H9 (cell line): ENCODE measurements around the gene DNASE1L2. TPM values are rescaled to one million over a fixed set of nuclear protein-coding genes. Genes with fewer than 3 reads are reported as not detected.
A peak's percentile ranks its signal among the peaks of the same experiment; 100 is the strongest.

ENCODE experiments used
- DNase-seq: peaks from one replicate; pipeline ENCODE4 v3.0.0-alpha.2; 2017
- H2AFZ ChIP-seq: one replicate; pipeline ENCODE4 v1.6.1; 2013; ENCODE audit warnings: mild to moderate bottlenecking, low read length, control low read depth, moderate library complexity
- H2AK5ac ChIP-seq: 2 replicates; pipeline ENCODE4 v1.6.1; 2013; ENCODE audit warnings: low read length, control low read depth, mixed read lengths; ENCODE audit not compliant: insufficient read length
- H2BK120ac ChIP-seq: one replicate; pipeline ENCODE4 v1.6.1; 2013; ENCODE audit warnings: low read depth, mild to moderate bottlenecking, low read length, control low read depth, inconsistent platforms; ENCODE audit not compliant: poor library complexity, severe bottlenecking
- H2BK12ac ChIP-seq: 2 replicates; pipeline ENCODE4 v1.6.1; 2013; ENCODE audit warnings: low read length, control low read depth, mixed read lengths, low read depth; ENCODE audit not compliant: insufficient read length
- H2BK15ac ChIP-seq: 2 replicates; pipeline ENCODE4 v1.6.1; 2013; ENCODE audit warnings: low read depth, low read length, control low read depth
- H2BK20ac ChIP-seq: one replicate; pipeline ENCODE4 v1.6.1; 2013; ENCODE audit warnings: low read depth, mild to moderate bottlenecking, low read length, control low read depth, inconsistent platforms; ENCODE audit not compliant: poor library complexity, severe bottlenecking
- H2BK5ac ChIP-seq: 2 replicates; pipeline ENCODE4 v1.6.1; 2013; ENCODE audit warnings: low read length, control low read depth, mixed read lengths; ENCODE audit not compliant: insufficient read length
- H3K14ac ChIP-seq: 2 replicates; pipeline ENCODE4 v1.6.1; 2013; ENCODE audit warnings: low read length, control low read depth; ENCODE audit not compliant: insufficient read depth
- H3K18ac ChIP-seq: 2 replicates; pipeline ENCODE4 v1.6.1; 2013; ENCODE audit warnings: low read depth, mild to moderate bottlenecking, mixed read lengths, low read length, control low read depth; ENCODE audit not compliant: insufficient read length
- H3K23ac ChIP-seq: 2 replicates; pipeline ENCODE4 v1.6.1; 2013; ENCODE audit warnings: low read length, control low read depth, mixed read lengths, low read depth; ENCODE audit not compliant: insufficient read length
- H3K23me2 ChIP-seq: 2 replicates; pipeline ENCODE4 v1.6.1; 2013; ENCODE audit warnings: low read depth, mild to moderate bottlenecking, mixed read lengths, low read length, control low read depth; ENCODE audit not compliant: insufficient read length, poor library complexity, severe bottlenecking
- H3K27ac ChIP-seq: 2 replicates; pipeline ENCODE4 v1.5.1; 2013; ENCODE audit warnings: low read length, control low read depth, mixed read lengths, low read depth; ENCODE audit not compliant: insufficient read length
- H3K27me3 ChIP-seq: 2 replicates; pipeline ENCODE4 v1.6.1; 2013; ENCODE audit warnings: low read length, control low read depth, inconsistent platforms; ENCODE audit not compliant: insufficient read depth
- H3K4ac ChIP-seq: 2 replicates; pipeline ENCODE4 v1.6.1; 2013; ENCODE audit warnings: low read depth, mild to moderate bottlenecking, control low read depth, inconsistent platforms, low read length, moderate library complexity
- H3K4me1 ChIP-seq: 2 replicates; pipeline ENCODE4 v1.6.1; 2013; ENCODE audit warnings: low read length, control low read depth, inconsistent platforms; ENCODE audit not compliant: insufficient read depth
- H3K4me2 ChIP-seq: 2 replicates; pipeline ENCODE4 v1.6.1; 2013; ENCODE audit warnings: low read length, control low read depth, mixed read lengths; ENCODE audit not compliant: insufficient read length, insufficient read depth
- H3K56ac ChIP-seq: 2 replicates; pipeline ENCODE4 v1.6.1; 2013; ENCODE audit warnings: low read depth, mild to moderate bottlenecking, mixed read lengths, low read length, control low read depth; ENCODE audit not compliant: insufficient read length
- H3K79me1 ChIP-seq: 2 replicates; pipeline ENCODE4 v1.6.1; 2013; ENCODE audit warnings: low read depth, mild to moderate bottlenecking, moderate library complexity, low read length, control low read depth, inconsistent platforms; ENCODE audit not compliant: insufficient read depth, poor library complexity, severe bottlenecking
- H3K79me2 ChIP-seq: 2 replicates; pipeline ENCODE4 v1.6.1; 2013; ENCODE audit warnings: low read length, control low read depth, inconsistent platforms; ENCODE audit not compliant: insufficient read depth
- H3K9ac ChIP-seq: 2 replicates; pipeline ENCODE4 v1.6.1; 2013; ENCODE audit warnings: low read length, control low read depth, mixed read lengths; ENCODE audit not compliant: insufficient read length; ENCODE audit errors: extremely low read depth
- H3K9me3 ChIP-seq: one replicate; pipeline ENCODE4 v1.6.1; 2013; ENCODE audit warnings: low read depth, low read length, inconsistent platforms; ENCODE audit not compliant: control insufficient read depth
- H3T11ph ChIP-seq: one replicate; pipeline ENCODE4 v1.6.1; 2013; ENCODE audit warnings: mild to moderate bottlenecking, low read length, control low read depth, inconsistent platforms
- H4K20me1 ChIP-seq: one replicate; pipeline ENCODE4 v1.6.1; 2013; ENCODE audit not compliant: control insufficient read depth, insufficient read length, insufficient read depth
- H4K5ac ChIP-seq: 2 replicates; pipeline ENCODE4 v1.6.1; 2013; ENCODE audit warnings: low read depth, mild to moderate bottlenecking, mixed read lengths, low read length, control low read depth; ENCODE audit not compliant: insufficient read length
- H4K8ac ChIP-seq: replicated peaks from 2 replicates; pipeline ENCODE4 v1.6.1; 2013; ENCODE audit warnings: low read length, control low read depth, mixed read lengths, low read depth; ENCODE audit not compliant: insufficient read length
- H4K91ac ChIP-seq: 2 replicates; pipeline ENCODE4 v1.6.1; 2013; ENCODE audit warnings: low read depth, mild to moderate bottlenecking, moderate library complexity, mixed read lengths, low read length, control low read depth; ENCODE audit not compliant: insufficient read length
- H3K27ac Mint-ChIP-seq, 3 experiments: 2 replicates in 2 of 3; 3 replicates in 1 of 3; pipeline ENCODE4 v1.8.0; 2020 to 2021; ENCODE audit warnings: mixed read lengths in 3 of 3, mild to moderate bottlenecking in 1 of 3, moderate library complexity in 1 of 3
- H3K27me3 Mint-ChIP-seq: 2 replicates; pipeline ENCODE4 v1.8.0; 2021; ENCODE audit warnings: low read depth, mild to moderate bottlenecking, moderate library complexity, mixed read lengths
- H3K36me3 Mint-ChIP-seq, 3 experiments: 2 replicates in 2 of 3; 3 replicates in 1 of 3; pipeline ENCODE4 v1.8.0; 2020 to 2021; ENCODE audit warnings: low read depth in 3 of 3, mixed read lengths in 3 of 3; ENCODE audit not compliant: insufficient read depth in 1 of 3
- H3K4me1 Mint-ChIP-seq, 2 experiments: 2 replicates each; pipeline ENCODE4 v1.8.0; 2020; ENCODE audit warnings: mixed read lengths in 2 of 2
- H3K4me3 Mint-ChIP-seq, 2 experiments: 2 replicates in 1 of 2; 3 replicates in 1 of 2; pipeline ENCODE4 v1.8.0; 2020 to 2021; ENCODE audit warnings: mild to moderate bottlenecking in 2 of 2, mixed read lengths in 2 of 2, moderate library complexity in 1 of 2
- H3K9me3 Mint-ChIP-seq, 2 experiments: 2 replicates in 1 of 2; 3 replicates in 1 of 2; pipeline ENCODE4 v1.8.0; 2020; ENCODE audit warnings: mild to moderate bottlenecking in 2 of 2, mixed read lengths in 2 of 2, moderate library complexity in 1 of 2
- WGBS: extraction: QIAGEN DNeasy Blood & Tissue Kit; methylation state at CpG from one replicate; pipeline ENCODE4 v1.1.7; 2013; ENCODE audit warnings: missing lambda C conversion rate, low lambda C conversion rate, mixed read lengths; ENCODE audit not compliant: insufficient read length; ENCODE audit errors: extremely low coverage; 5-methylcytosine and 5-hydroxymethylcytosine counted together
- total RNA-seq: library from RNA; stranded (reverse); gene quantifications from 2 replicates; pipeline ENCODE4 v1.2.1, GENCODE V29; 2021
- TF ChIP-seq, protein P1 (sequence below): fragments of 200-600 bp; sonication (generic); conservative IDR thresholded peaks from 3 replicates; pipeline ENCODE4 v1.8.0; 2021; ENCODE audit warnings: antibody characterized with exemption, mild to moderate bottlenecking

DNASE1L2 gene
- total RNA-seq, 1 experiment from 2014 or later: 2.5 TPM

DNA sequence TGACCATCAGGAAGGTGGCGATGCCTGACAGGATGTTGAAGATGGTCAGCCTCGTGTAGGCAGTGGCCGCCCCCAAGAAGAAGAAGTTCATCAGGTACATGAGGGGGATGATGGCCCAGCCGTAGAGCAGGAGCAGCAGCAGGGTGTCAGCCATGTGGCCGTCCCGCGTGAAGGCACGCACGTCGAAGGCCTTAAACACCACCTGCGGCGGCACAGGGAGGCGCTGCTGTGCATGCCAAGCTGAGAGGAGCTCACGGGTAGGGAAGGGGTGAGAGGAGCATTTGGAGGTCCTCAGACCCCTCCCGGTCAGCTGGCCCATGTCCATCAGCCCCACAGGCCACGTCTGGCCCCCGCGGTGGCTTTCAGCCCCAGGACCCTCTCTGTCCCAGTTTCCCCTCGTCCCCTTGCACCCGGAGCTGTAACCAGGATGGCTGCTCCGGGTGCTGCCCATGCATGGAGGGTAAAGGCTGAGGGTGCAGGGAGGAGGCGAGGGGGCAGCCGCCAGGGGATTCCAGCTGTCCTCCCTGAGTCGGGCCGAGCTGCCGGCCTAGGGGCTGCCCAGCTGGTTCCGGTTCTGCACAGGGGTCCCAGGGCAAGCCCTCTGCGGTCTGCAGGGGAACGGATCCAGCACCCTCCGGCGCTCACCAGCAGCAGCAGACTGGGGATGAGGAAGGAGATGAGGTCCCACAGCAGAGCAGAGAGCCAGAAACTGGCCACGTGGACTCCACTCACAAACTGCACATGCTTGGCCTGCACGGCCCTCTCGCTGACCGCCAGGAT lies 48.7 kb downstream of the DNASE1L2 start:
- Histone ChIP-seq H3K23me2 (no peaks in the 10 kb centered on the region), H2AK5ac (no peak overlapping the region), H3K18ac (no peak overlapping the region), H2BK15ac (no peak overlapping the region), H3K4me1 (no peaks in the 10 kb centered on the region), H3K4ac (no peak overlapping the region), H3K79me1 (no peaks in the 10 kb centered on the region), H3K27me3 (no peaks in the 10 kb centered on the region), H2BK20ac (no peak overlapping the region), H2BK5ac (no peak overlapping the region), H2AFZ (no peak overlapping the region), H2BK120ac (no peak overlapping the region), H3K9me3 (no peaks in the 10 kb centered on the region), H4K20me1 (no peaks in the 10 kb centered on the region), H3K27ac (no peak overlapping the region), H3K9ac (no peak overlapping the region), H4K5ac (no peak overlapping the region), H4K91ac (no peak overlapping the region), H3K4me2 (no peak overlapping the region), H2BK12ac (no peak overlapping the region), H4K8ac (no peak overlapping the region), H3K56ac (no peak overlapping the region), H3K23ac (no peak overlapping the region), H3K14ac (no peak overlapping the region), H3T11ph (no peak overlapping the region), H3K79me2 (no peaks in the 10 kb centered on the region)
- peak overlapping the region in 1 of 3 experiments; percentile 74; a peak in 2 of 7 replicates for H3K27ac Mint-ChIP-seq
- H3K4me3 Mint-ChIP-seq: no peak overlapping the region
- H3K36me3 Mint-ChIP-seq: no peaks in the 10 kb centered on the region
- DNase-seq: no peak
- H3K9me3 Mint-ChIP-seq: no peaks in the 10 kb centered on the region
- peaks cover 4% of the 10 kb centered on the region for H3K27me3 Mint-ChIP-seq
- WGBS: no CpG with 5 or more reads among the region's 35 CpGs
- TF ChIP-seq, protein P1, sequence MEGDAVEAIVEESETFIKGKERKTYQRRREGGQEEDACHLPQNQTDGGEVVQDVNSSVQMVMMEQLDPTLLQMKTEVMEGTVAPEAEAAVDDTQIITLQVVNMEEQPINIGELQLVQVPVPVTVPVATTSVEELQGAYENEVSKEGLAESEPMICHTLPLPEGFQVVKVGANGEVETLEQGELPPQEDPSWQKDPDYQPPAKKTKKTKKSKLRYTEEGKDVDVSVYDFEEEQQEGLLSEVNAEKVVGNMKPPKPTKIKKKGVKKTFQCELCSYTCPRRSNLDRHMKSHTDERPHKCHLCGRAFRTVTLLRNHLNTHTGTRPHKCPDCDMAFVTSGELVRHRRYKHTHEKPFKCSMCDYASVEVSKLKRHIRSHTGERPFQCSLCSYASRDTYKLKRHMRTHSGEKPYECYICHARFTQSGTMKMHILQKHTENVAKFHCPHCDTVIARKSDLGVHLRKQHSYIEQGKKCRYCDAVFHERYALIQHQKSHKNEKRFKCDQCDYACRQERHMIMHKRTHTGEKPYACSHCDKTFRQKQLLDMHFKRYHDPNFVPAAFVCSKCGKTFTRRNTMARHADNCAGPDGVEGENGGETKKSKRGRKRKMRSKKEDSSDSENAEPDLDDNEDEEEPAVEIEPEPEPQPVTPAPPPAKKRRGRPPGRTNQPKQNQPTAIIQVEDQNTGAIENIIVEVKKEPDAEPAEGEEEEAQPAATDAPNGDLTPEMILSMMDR: no peak
- H3K4me1 Mint-ChIP-seq: 0 out of 4 replicates have a peak, but pooled peaks cover 0 to 3% of the 10 kb centered on the region in 2 experiments
